IPS DF 4.7 (cell line): ENCODE measurements around the gene DHRS11.

Experiments
- DNase-seq: peaks from one replicate; pipeline ENCODE4 v3.0.0-alpha.2; 2013; ENCODE audit warnings: low spot score; ENCODE audit errors: extremely low read depth

DHRS11 gene

GRCh38 chr17:36650096-36650775 is 58.6 kb downstream of the DHRS11 start:
- no peak for DNase-seq
